ENCODE measurements around the gene SYT1. TPM values are rescaled to one million over a fixed set of nuclear protein-coding genes. Genes with fewer than 3 reads are reported as not detected.

SYT1 gene
- total and polyA plus RNA-seq, 10 donors, result 0.56 to 7.3 (median 2.6) TPM

GRCh38 chr12:79083181-79083580 is 218.6 kb downstream of the SYT1 start:
- Histone ChIP-seq H3K36me3 (no peaks in the 10 kb centered on the region), H3K4me3 (no peak overlapping the region), H3K27ac (no peak overlapping the region), H3K4me1 (no peaks in the 10 kb centered on the region), H3K27me3 (replicated peaks in 1 of 7) (no peaks in the 10 kb centered on the region), H3K9me3 (no peaks in the 10 kb centered on the region)
- no peak for DNase-seq
- no peak for TF ChIP-seq POLR2A (IDR thresholded peaks at IDR 0.05)
- no peak for TF ChIP-seq POLR2AphosphoS5 (IDR thresholded peaks at IDR 0.05)
- TF ChIP-seq CTCF (IDR thresholded peaks at IDR 0.05 in 8 of 11, conservative IDR thresholded peaks at IDR 0.05 in 3 of 11), result no peak
- intact Hi-C loops (cut with DNase I; ENCODE audit: low total_unique reads), result no loop called here

GRCh38 chr12:79085106-79085682 is 220.6 kb downstream of the SYT1 start:
- Histone ChIP-seq H3K4me1 (no peaks in the 10 kb centered on the region), H3K9me3 (no peaks in the 10 kb centered on the region), H3K27me3 (replicated peaks in 1 of 7) (no peaks in the 10 kb centered on the region), H3K4me3 (no peak overlapping the region), H3K36me3 (no peaks in the 10 kb centered on the region), H3K27ac (no peak overlapping the region)
- TF ChIP-seq POLR2A (IDR thresholded peaks at IDR 0.05) (no peak), POLR2AphosphoS5 (IDR thresholded peaks at IDR 0.05) (no peak), CTCF (IDR thresholded peaks at IDR 0.05 in 8 of 11, conservative IDR thresholded peaks at IDR 0.05 in 3 of 11) (no peak)
- WGBS, 5 donors, result 78 to 96% (median 80%) methylated on average over 2 of the region's 2 CpGs
- intact Hi-C loops (cut with DNase I; ENCODE audit: low total_unique reads), result no loop called here
- no peak for DNase-seq

- TF ChIP-seq CTCF (IDR thresholded peaks at IDR 0.05 in 8 of 11, conservative IDR thresholded peaks at IDR 0.05 in 3 of 11), result no peak
- TF ChIP-seq POLR2A (IDR thresholded peaks at IDR 0.05), result no peak
- TF ChIP-seq POLR2AphosphoS5 (IDR thresholded peaks at IDR 0.05), result no peak
- intact Hi-C loops (cut with DNase I; ENCODE audit: low total_unique reads), result no loop called here
- H3K4me1 ChIP-seq, result no peaks in the 10 kb centered on the region
- no peak overlapping the region for H3K27ac ChIP-seq
- no peak overlapping the region for H3K4me3 ChIP-seq
- no peaks in the 10 kb centered on the region for H3K9me3 ChIP-seq
- H3K27me3 ChIP-seq (replicated peaks in 1 of 7), result no peaks in the 10 kb centered on the region
- 79 to 86% (median 84%) methylated on average over 8 of the region's 8 CpGs for WGBS, 5 donors
- DNase-seq, result no peak
- H3K36me3 ChIP-seq, result no peaks in the 10 kb centered on the region
Measured at GRCh38 chr12:79086541-79087296, 222.1 kb downstream of the SYT1 start.

GRCh38 chr12:79098530-79098929 is 234.0 kb downstream of the SYT1 start:
- DNase-seq, result no peak
- Histone ChIP-seq H3K36me3 (no peaks in the 10 kb centered on the region), H3K4me1 (no peaks in the 10 kb centered on the region), H3K27ac (no peak overlapping the region), H3K4me3 (no peak overlapping the region), H3K9me3 (no peaks in the 10 kb centered on the region), H3K27me3 (replicated peaks in 1 of 7) (no peaks in the 10 kb centered on the region)
- 52 to 68% (median 58%) methylated on average over 3 of the region's 3 CpGs for WGBS, 5 donors
- intact Hi-C loops (cut with DNase I; ENCODE audit: low total_unique reads), result no loop called here
- TF ChIP-seq CTCF (IDR thresholded peaks at IDR 0.05 in 8 of 11, conservative IDR thresholded peaks at IDR 0.05 in 3 of 11), result no peak
- TF ChIP-seq POLR2AphosphoS5 (IDR thresholded peaks at IDR 0.05), result no peak
- no peak for TF ChIP-seq POLR2A (IDR thresholded peaks at IDR 0.05)
